DLD1 (cell line): ENCODE results near the gene EMP2.

Experiments
- in situ Hi-C: cut with HindIII; loops from 2 replicates; pipeline ENCODE4 v1.10.0; 2017; ENCODE audit warnings: low sequenced_read_pairs

Gene EMP2

GRCh38 chr16:10578474-10579316 lies 1.7 kb downstream of the EMP2 start:
- in situ Hi-C loops, result loop anchor here (5.0 kb wide), 1 partner anchor 74 kb away; no protein-coding TSS in a partner anchor

- in situ Hi-C loops, result loop anchor here (5.0 kb wide), 1 partner anchor 75 kb away; no protein-coding TSS in a partner anchor
Measured at GRCh38 chr16:10577305-10578202, 2.8 kb downstream of the EMP2 start.

- in situ Hi-C loops, result loop anchor here (5.0 kb wide), 1 partner anchor 76 kb away; no protein-coding TSS in a partner anchor
Measured at GRCh38 chr16:10576390-10577304, 3.8 kb downstream of the EMP2 start.

GRCh38 chr16:10575506-10576130 lies 4.8 kb downstream of the EMP2 start:
- in situ Hi-C loops, result loop anchor here (5.0 kb wide), 1 partner anchor 77 kb away; no protein-coding TSS in a partner anchor

- in situ Hi-C loops, result no loop called here
Measured at GRCh38 chr16:10572611-10573010, 7.8 kb downstream of the EMP2 start.

- in situ Hi-C loops, result no loop called here
Measured at GRCh38 chr16:10571354-10571753, 9.0 kb downstream of the EMP2 start.

- in situ Hi-C loops, result no loop called here
Measured at GRCh38 chr16:10569621-10570020, 10.8 kb downstream of the EMP2 start.

GRCh38 chr16:10566613-10567012 lies 13.8 kb downstream of the EMP2 start:
- in situ Hi-C loops, result no loop called here

- in situ Hi-C loops, result no loop called here
Measured at GRCh38 chr16:10565167-10565566, 15.2 kb downstream of the EMP2 start.

GRCh38 chr16:10564591-10564990 lies 15.8 kb downstream of the EMP2 start:
- in situ Hi-C loops, result loop anchor here (5.0 kb wide), 1 partner anchor 47 kb away; no protein-coding TSS in a partner anchor

GRCh38 chr16:10562361-10562899 lies 18.0 kb downstream of the EMP2 start:
- in situ Hi-C loops, result loop anchor here (5.0 kb wide), 1 partner anchor 45 kb away; no protein-coding TSS in a partner anchor

- in situ Hi-C loops, result loop anchor here (5.0 kb wide), 1 partner anchor 44 kb away; no protein-coding TSS in a partner anchor
Measured at GRCh38 chr16:10561425-10561824, 19.0 kb downstream of the EMP2 start.

GRCh38 chr16:10561001-10561400 lies 19.4 kb downstream of the EMP2 start:
- in situ Hi-C loops, result loop anchor here (5.0 kb wide), 1 partner anchor 44 kb away; no protein-coding TSS in a partner anchor

- in situ Hi-C loops, result loop anchor here (5.0 kb wide), 1 partner anchor 42 kb away; no protein-coding TSS in a partner anchor
Measured at GRCh38 chr16:10559792-10560191, 20.6 kb downstream of the EMP2 start.

GRCh38 chr16:10558746-10559641 lies 21.4 kb downstream of the EMP2 start:
- in situ Hi-C loops, result no loop called here

GRCh38 chr16:10558305-10558704 lies 22.1 kb downstream of the EMP2 start:
- in situ Hi-C loops, result no loop called here

GRCh38 chr16:10557750-10558149 lies 22.6 kb downstream of the EMP2 start:
- in situ Hi-C loops, result no loop called here

- in situ Hi-C loops, result no loop called here
Measured at GRCh38 chr16:10556236-10556635, 24.2 kb downstream of the EMP2 start.
